Suppressor macrophage treated with lipopolysaccharide for 4 hours (primary cell): Measurements from ENCODE around the gene MT1B.
"Not testable (repeated sequence)": the region's sequence is repeated elsewhere in the genome, so short reads cannot be mapped to it uniquely, and the experiment has no call there.

Experiments
- DNase-seq: peaks from one replicate; pipeline ENCODE4 v3.0.0-alpha.2; 2020

MT1B gene

DNA sequence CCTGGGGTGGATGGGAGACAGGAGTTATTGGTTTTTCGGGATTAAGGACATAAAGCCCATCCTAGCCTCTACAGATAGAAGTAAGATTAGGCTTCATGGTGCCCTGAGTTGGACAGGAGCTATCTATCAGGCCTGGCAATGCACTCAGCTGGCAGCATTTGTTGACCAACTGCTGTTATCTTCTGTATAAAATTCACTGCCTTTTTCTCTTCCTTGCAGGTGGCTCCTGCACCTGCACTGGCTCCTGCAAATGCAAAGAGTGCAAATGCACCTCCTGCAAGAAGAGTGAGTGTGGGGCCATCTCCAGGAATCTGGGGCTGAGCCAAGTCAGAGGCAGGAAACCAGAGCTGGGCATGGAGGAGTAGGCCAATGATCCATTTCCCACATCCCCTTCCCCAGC is 12.6 kb upstream of the MT1B start:
- DNase-seq: no peak

DNA sequence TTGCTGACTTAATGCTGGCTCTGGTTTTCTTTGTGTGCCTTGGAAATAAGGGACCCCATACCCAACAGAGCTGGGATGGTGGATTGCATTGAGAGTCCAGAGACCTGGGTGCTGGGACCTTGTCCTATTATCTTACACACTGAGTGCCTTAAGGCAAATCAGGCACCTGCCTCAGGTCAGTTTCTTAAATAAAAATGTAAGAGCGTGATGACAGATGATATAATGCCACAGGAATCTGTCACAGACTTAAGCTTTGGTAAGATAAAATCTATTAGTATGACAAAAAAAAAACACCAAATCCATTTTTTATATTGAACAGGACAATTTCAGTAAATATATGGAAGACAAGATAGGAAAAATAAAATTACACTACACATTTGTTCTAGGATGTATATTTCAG is 11.6 kb upstream of the MT1B start:
- no peak for DNase-seq

DNA sequence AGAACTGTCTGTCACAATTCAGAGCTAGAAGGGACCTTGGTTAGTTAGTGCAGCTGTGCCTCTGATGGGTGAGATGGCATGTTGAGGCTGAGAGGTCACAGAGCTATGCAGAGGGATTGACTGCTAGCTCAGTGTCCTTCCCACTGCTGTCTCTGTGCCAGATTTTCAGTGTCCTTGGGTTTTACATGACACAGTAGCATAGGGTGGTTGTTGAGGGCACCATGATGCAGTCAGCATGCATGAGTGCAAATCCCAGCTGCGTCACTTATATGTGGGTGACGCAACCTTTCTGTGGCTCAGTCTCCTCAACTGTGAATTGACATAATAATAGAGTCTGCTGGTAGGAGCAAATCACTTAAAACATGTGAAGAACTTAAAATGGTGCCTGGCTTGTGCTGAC is 10.5 kb upstream of the MT1B start:
- DNase-seq: peak; percentile 54

DNA sequence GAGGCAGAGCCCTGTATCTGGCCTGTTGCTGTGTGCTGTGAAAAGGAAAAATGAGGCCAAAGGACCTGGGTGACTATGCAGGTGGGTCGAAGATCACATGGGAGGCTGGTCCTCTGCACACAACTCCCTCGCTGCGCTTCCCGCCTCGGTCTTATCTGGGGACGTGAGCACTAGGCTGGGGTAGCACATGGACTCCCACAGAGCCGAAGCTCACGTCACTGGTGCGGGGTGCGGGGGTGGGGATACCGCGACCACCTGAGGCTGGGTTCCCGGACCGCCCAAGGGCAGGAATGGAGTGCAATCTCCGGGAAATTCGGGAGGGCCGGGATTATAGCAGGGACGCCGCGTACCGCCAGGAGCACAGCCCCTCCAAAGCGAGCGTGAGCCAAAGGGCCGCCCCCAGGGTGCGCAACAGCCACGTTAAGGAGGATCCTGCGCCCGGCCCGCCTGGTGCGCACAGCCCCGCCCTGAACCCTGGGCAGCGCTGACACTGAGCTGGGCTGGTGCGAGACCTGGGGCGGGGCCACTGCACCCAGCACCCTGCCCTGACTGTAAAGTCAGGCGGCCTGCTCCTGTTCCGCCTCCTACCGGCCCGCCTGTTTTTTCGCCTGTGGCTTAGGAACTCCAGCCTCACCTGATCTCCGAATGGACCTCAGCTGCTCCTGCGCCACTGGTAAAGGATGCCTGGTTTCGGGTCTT is 8.5 kb upstream of the MT1B start:
- DNase-seq: peak; percentile 85

DNA sequence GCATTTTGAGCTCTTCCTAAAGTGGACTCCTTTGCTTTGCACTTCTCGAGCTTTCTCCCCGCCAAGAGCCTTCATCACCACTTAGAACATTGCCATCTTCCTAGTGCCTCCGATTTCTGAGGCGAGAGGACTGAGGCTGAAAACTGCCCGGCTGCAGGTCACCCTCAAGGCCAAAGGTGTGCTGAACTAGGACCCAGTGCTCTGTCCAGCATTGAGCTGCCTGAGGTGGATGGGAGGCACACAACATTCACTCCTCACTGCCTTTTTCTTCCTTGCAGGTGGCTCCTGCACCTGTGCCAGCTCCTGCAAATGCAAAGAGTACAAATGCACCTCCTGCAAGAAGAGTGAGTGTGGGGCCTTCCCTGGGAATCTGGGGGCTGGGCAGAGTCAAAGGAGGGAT is 7.9 kb upstream of the MT1B start:
- no peak for DNase-seq

DNA sequence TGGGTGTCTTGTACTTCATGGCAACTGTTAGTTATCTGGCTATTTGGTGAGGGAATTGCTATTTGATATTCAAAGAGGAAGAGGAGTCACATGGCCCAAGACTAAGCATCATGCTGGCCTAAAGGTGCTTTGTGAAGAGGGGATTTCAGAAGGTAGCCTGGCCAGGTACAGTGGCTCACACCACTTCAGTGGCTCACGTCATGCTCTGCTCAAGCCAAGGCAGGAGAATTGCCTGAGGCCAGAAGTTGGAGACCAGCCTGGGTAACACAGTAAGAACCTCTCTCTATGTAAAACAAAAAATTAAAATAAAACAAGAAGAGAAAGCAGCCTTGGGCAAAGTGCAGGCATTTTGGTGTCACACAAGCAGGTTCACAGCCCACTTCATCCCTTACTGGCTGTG is 6.4 kb upstream of the MT1B start:
- no peak for DNase-seq

DNA sequence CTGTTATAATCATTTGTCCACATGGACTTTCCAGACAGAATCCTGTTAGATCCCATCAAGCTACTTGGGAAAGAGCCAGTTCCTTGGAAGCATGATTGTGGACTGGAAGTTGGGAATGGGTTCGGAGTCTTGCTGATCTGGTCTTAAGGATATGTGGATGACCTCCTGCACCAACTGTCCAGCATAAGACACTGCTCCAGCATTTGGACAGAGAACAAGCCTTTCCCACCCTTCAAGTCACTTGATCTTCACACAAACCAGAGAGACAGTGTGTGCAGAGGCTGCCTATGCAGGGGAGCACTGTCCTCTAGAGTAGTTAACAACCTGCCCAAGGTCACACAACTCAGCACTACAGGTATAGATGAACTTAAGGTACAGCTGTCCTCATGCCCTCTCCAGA is 5.8 kb upstream of the MT1B start:
- no peak for DNase-seq

DNA sequence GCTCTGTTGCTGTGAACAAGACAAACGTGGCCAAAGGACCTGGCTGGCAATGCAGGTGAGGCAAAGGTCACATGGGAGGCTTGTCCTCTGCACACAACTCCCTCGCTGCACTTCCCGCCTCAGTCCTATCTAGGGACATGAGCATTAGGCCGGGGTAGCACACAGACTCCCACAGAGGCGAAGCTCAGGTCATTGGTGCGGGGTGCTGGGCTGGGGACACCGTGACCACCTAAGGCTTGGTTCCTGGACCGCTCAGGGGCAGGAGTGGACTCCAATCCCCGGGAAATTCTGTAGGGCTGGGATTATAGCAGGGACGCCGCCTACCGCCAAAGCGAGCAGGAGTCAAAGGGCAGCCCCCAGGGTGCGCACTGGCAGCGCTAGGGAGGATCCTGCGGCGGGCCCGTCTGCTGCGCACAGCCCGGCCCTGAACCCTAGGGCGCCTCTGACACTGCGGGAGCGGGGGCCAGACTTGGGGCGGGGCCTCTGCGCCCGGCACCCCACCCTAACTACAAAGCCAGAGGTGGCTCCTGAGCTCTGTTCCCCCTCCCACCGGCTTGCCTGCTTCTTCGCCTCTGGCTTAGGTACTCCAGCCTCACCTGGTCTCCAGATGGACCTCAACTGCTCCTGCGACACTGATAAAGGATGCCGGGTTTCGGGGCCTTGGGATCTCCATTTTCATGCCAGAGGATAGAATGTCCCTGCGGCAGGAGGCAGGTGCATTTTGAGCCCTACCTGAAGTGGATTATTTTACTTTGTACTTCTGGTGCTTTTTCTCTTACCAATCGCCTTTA is 3.9 kb upstream of the MT1B start:
- no peak for DNase-seq

DNA sequence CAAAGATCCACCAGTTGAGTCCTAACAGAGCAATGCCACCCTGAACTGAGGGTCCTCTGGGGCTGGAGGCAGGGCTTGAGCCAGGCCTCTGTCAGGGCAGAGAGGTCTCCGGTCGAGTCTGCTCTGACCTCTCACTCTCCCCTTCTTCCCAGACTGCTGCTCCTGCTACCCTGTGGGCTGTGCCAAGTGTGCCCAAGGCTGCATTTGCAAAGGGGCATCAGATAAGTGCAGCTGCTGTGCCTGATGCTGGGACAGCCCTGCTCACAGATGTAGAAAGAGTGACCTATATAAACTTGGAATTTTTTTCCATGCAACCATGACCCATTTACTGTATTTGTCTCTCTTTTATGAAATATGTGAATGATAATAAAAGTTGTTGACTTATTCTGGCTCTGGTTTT is 2.4 kb upstream of the MT1B start:
- DNase-seq: no peak

DNA sequence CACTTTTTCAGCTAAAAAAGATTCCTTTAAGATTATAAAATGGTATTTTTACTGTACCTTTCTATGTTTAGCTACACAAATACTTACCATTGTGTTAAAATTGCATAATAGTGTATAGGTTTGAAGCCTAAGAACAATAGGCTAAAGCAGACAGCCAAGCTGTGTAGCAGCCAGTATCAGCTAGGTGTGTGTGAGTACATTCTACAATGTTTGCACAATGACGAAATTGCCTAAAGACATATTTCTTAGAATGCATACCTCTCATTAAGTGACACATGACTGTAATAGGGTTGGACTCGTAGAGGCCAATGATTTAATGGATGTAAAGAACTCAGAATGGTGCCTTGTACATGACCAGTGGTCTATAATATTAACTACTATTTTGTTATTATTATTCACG is 1.9 kb upstream of the MT1B start:
- no peak for DNase-seq

DNA sequence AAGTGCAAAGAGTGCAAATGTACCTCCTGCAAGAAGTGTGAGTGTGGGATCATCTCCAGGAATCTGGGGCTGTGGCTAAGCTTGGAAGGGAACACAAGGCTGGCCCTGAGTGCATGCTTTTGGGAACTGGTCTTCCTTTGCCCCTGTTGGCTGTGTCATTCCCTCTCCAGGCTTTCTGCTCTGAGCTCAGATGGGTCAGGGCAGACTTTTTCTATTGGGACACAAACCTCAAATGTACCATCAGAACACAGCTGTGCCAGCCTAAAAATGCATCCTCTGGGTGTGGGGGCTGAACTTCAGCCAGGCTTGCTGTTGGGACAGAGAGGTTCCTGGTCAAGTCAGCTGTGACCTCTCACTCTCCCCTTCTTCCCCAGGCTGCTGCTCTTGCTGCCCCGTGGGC is 914 bp downstream of the MT1B start:
- no peak for DNase-seq

DNA sequence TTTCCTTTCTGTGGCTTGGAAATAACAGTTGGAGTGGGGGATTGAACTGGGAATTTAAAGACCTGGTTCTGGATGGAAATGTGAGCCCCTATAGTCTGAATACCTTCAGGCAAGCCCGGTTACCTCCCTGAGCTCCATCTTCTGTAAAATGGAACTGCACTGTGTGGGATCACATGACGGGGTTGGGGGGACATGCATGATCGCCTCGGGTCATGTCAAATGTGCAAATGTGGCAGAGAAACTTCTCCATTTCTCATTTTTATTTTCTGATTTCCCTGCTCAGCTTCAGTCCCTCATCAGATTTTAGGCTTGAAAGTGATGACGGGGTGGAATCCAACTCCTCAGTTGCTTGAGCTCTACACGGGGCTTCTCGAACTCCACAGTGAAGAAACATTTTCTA is 1.5 kb downstream of the MT1B start:
- DNase-seq: no peak

DNA sequence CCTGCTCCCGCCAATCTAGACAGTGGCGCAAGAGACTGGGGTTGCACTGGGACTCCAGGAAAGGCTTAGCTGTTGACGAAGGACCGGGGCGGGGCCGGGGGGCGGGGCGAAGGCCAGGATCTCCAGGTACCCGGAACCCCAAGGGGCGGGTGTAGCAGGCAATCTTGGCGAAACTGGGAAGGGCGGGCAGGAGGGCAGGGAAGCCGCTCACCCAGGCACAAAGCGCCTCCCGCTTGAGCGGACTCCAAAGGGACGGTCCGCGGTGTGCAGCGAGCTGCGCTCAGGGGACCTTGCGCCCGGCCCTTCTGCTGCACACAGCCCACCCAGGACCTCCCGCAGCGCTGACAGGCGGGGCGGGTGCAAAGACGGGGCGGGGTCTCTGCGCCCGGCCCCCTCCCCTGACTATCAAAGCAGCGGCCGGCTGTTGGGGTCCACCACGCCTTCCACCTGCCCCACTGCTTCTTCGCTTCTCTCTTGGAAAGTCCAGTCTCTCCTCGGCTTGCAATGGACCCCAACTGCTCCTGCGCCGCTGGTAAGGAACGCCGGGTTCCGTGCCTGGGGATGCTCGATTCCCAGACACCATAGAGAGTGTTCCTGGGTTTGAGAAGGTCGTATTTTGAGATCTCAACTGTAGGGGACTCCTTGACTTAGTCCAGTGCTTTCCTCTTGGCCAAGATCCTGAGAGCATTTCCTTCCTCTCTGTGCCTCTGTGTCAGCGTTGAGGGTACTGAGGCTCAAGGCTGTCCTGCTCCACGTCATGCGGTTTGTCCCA is 6.1 kb downstream of the MT1B start, which contains the start of gene MT1F:
TSS of gene MT1F (plus strand) at position 405 of the 772 bp plus-strand sequence. CDS start at position 505, 100 bp downstream.
- peak; percentile 86 for DNase-seq

DNA sequence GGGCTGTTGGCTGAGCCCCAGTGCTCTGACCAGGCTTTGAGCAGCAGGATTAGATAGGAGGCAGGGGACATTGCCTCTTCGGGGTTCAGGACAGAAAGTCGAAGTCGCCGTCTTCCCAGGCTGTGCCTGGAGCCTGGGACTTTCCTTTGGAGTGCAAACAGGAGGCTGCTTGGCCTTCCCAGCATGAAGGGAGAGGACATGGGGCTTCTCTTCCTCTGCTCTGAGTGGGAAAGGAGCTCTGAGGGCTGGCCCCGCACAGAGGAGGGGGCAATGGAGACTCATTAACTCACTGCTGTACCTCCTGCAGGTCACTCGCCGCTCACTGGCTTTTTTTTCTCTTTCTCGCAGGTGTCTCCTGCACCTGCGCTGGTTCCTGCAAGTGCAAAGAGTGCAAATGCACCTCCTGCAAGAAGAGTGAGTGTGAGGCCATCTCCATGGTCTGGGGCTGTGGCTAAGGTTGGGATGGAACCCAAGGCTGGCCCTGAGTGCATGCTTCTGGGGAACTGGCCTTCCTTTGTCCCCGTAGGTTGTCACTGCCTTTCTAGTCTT is 6.7 kb downstream of the MT1B start:
- no peak for DNase-seq

DNA sequence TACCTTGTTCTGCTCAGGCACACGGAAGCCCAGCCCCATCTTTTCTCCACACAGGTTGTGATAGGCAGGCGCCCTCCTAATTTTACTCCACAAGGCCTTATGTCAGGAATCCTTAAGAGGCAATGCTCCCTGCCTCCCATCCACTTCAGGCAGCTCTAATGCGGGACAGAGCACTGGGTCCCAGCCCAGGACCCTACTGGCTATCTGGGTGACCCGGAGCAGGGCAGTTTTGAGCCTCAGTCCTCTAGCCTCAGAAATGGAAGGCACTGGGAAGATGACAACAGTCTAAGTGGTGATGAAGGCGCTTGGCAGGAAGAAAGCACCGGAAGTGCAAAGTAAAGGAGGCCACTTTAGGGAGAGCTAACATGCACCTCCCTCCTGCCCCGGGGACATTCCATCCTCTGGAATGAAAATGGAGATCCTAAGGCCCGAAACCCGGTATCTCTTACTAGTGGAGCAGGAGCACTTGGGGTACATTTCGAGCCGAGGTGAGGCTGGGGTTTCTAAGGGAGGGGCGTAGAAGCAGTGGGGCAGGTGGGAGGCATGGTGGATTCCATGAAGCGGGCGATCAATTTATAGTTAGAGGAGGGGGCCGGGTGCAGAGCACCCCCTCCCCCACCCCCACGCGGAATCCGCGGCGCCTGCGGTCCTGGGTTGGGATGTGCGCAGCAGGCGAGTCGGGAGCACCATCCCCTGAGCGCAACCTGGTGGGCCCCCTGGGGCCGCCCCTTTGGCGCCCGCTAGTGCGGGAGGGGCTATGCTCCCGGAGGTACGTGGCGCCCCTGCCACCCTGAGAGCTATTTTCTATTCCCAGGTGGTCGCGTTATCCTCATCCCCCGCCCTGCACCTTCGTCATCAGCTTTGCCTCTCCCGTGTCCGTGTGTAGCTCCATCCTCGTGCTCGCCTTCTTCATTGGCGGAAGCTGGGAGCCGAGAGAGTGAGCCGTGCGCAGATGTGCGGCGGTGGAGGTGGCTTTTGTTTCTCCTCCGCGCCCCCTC is 11.0 kb downstream of the MT1B start:
- no peak for DNase-seq

DNA sequence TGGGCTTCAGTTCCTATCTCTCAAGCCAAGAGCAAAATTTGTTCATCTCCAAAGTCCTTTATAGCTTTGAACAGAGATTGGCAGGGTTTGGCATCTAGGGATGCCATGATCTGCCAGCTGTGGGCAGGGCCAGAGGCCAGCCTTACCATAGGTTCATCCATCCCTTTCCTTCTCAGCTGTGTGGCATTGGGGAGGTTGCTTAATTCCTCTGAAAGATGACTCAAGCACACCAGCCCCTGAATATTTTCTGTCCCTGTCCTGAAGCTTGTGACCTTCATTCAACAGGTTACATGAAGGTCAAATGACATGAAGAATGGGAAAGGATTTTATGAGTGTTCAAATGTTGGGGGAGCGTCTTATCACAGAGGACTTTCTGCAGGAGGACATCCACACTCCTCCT is 12.8 kb downstream of the MT1B start:
- no peak for DNase-seq

DNA sequence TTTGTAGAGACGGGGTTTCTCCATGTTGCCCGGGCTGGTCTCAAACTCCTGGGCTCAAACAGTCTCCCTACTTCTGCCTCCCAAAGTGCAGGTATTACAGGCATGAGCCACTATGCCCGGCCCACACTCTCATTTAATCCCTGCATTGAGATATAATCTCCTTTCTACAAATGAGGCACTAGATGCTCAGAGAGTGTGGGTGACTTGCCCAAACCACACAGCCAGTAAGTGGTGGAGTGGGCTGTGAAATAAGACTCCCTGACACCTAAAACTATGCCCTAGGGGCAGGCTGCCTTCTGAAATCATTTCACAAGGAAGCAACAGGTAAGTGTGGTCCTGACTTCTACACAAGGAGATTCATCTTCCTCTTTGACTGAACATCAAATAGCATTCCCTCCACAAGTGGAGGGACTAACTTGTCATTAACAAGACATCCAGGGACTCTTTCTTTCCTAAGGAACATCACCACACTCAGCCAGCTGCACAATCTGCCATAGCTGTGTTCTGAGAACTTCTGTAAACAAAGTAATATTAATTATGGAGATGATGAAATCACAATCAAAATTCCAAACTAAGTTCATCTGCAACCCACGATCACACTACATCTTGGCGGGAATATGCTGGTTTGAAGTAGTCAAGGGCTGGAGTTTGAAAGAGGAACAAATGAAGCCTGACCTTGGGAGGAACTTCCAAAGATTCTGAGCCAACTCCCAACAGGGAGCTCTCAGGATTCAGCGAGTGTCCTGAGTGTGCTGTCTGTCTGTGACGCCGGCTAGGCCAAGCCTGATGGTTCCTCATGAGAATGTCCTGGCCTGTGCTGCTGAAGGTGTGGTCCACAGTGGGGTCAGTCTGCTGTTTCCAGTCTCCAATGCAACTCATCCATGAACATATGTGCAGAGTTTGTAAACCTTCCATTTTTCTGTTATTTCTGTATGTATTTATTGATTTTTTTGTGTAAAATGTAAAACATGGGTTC is 13.9 kb downstream of the MT1B start:
- not testable (repeated sequence) for DNase-seq

DNA sequence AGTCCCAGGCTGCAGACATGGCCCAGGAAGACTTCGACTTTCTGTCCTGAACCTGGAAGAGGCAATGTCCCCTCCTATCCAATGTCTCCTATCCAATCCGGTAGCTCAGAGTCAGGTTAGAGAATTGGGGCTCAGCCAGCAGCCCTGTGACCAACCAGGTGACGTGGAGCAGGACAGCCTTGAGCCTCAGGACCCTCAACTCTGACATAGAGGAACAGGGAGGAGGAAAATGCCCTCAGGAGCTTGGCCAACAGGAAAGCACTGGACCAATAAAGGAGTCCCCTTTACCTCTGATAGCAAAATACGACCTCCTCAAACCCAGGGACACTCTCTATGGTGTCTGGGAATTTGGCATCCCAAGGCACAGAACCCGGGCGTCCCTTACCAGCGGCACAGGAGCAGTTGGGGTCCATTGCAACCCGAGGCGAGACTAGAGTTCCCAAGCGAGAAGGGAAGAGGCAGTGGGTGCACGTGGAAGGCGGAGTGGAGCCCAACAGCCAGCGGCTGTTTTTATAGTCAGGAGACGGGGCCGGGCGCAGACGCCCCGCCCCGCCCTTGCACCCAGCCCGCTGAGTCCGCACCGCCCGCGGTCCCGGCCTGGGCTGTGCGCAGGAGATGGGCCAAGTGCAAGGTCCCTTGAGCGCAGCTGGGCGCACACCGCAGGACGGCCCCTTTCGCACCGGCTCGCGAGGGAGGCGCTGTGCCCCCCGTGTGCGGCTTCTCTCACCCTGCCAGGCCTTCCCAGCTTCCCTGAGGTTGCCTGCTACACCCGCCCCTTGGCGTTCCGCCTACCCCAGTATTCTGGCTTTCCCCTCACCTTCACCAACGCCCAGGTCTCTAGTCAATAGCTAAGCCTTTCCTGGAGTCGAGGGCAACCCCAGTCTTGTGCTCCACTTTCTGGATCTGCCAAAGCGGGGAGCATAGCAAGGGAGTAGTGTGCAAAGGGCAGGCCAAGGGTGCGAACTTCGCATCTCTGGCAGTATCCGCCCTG is 16.2 kb downstream of the MT1B start, which contains the start of gene MT1G:
TSS of gene MT1G (minus strand) at position 485 of the 991 bp plus-strand sequence. CDS start at position 413, 72 bp downstream.
- DNase-seq: peak; percentile 82
